MM.1S (cell line): Measurements from ENCODE around the gene PLSCR4.

Experiments
- DNase-seq: peaks from one replicate; pipeline ENCODE4 v3.0.0-alpha.2; 2015
- H2AFZ ChIP-seq: fragments of 300-600 bp; sonication (generic); 2 replicates; pipeline ENCODE4 v1.6.0; 2016; ENCODE audit warnings: antibody characterized with exemption, low read length
- H3F3A ChIP-seq: fragments of 300-600 bp; sonication (generic); 2 replicates; pipeline ENCODE4 v1.6.1; 2016; ENCODE audit warnings: mild to moderate bottlenecking, antibody characterized with exemption, low read length, moderate library complexity, mixed read lengths; ENCODE audit not compliant: insufficient read depth
- H3K27ac ChIP-seq: fragments of 300-600 bp; sonication (generic); 2 replicates; pipeline ENCODE4 v1.5.1; 2016; ENCODE audit warnings: mild to moderate bottlenecking, low read length
- H3K27me3 ChIP-seq: fragments of 300-600 bp; sonication (generic); replicated peaks from 2 replicates; pipeline ENCODE4 v1.6.0; 2016; ENCODE audit warnings: low read length; ENCODE audit not compliant: insufficient read depth
- H3K36me3 ChIP-seq: fragments of 300-600 bp; sonication (generic); replicated peaks from 2 replicates; pipeline ENCODE4 v1.6.1; 2016; ENCODE audit warnings: mild to moderate bottlenecking, low read length, mixed read lengths; ENCODE audit not compliant: insufficient read depth
- H3K4me1 ChIP-seq: fragments of 300-600 bp; sonication (generic); 2 replicates; pipeline ENCODE4 v1.6.1; 2016; ENCODE audit warnings: low read length, mixed read lengths
- H3K4me2 ChIP-seq: fragments of 300-600 bp; sonication (generic); 2 replicates; pipeline ENCODE4 v1.6.0; 2016; ENCODE audit warnings: low read depth, low read length
- H3K4me3 ChIP-seq: fragments of 300-600 bp; sonication (generic); 2 replicates; pipeline ENCODE4 v1.5.1; 2016; ENCODE audit warnings: low read length, mixed read lengths
- H3K79me2 ChIP-seq: fragments of 300-600 bp; sonication (generic); 2 replicates; pipeline ENCODE4 v1.6.1; 2016; ENCODE audit warnings: mixed run types, low read length, mixed read lengths
- H3K9ac ChIP-seq: fragments of 300-600 bp; sonication (generic); 2 replicates; pipeline ENCODE4 v1.6.1; 2016; ENCODE audit warnings: low read length, mixed read lengths
- H3K9me2 ChIP-seq: fragments of 300-600 bp; sonication (generic); replicated peaks from 2 replicates; pipeline ENCODE4 v1.6.1; 2016; ENCODE audit warnings: mild to moderate bottlenecking, low read length, mixed read lengths; ENCODE audit not compliant: insufficient read depth
- H3K9me3 ChIP-seq: fragments of 300-600 bp; sonication (generic); replicated peaks from 2 replicates; pipeline ENCODE4 v1.6.1; 2016; ENCODE audit warnings: mild to moderate bottlenecking, low read length, mixed read lengths; ENCODE audit not compliant: insufficient read depth
- H4K20me1 ChIP-seq: fragments of 300-600 bp; sonication (generic); 2 replicates; pipeline ENCODE4 v1.6.1; 2016; ENCODE audit warnings: mild to moderate bottlenecking, low read length, moderate library complexity, mixed read lengths; ENCODE audit not compliant: insufficient read depth
- EZH2 ChIP-seq: fragments of 300-600 bp; sonication (generic); optimal IDR thresholded peaks from 2 replicates; pipeline ENCODE3; 2017; ENCODE audit warnings: low read depth, mild to moderate bottlenecking, antibody characterized with exemption, low read length, mixed read lengths
- EZH2phosphoT487 ChIP-seq: fragments of 300-600 bp; sonication (generic); IDR thresholded peaks from 2 replicates; pipeline ENCODE4 v1.6.1; 2018; ENCODE audit warnings: antibody characterized with exemption, low read length
- TF ChIP-seq, protein P1 (sequence below): fragments of 300-600 bp; sonication (generic); IDR thresholded peaks from 2 replicates; pipeline ENCODE4 v1.5.1; 2016; ENCODE audit warnings: antibody characterized with exemption, low read length, mixed read lengths

PLSCR4 gene

GRCh38 chr3:146172586-146172985 lies 78.3 kb downstream of the PLSCR4 start:
- Histone ChIP-seq H3K9me3 (no peaks in the 10 kb centered on the region), H2AFZ (no peak overlapping the region), H3K4me1 (no peaks in the 10 kb centered on the region), H3K4me2 (no peak overlapping the region), H3K36me3 (no peaks in the 10 kb centered on the region), H3K4me3 (no peak overlapping the region), H3K9ac (no peak overlapping the region), H3K27ac (no peak overlapping the region), H3K27me3 (no peaks in the 10 kb centered on the region), H3K79me2 (no peaks in the 10 kb centered on the region), H3F3A (no peaks in the 10 kb centered on the region), H4K20me1 (no peaks in the 10 kb centered on the region), H3K9me2 (no peaks in the 10 kb centered on the region)
- no peak for DNase-seq
- TF ChIP-seq EZH2 (no peak), EZH2phosphoT487 (no peak)
- TF ChIP-seq, protein P1, sequence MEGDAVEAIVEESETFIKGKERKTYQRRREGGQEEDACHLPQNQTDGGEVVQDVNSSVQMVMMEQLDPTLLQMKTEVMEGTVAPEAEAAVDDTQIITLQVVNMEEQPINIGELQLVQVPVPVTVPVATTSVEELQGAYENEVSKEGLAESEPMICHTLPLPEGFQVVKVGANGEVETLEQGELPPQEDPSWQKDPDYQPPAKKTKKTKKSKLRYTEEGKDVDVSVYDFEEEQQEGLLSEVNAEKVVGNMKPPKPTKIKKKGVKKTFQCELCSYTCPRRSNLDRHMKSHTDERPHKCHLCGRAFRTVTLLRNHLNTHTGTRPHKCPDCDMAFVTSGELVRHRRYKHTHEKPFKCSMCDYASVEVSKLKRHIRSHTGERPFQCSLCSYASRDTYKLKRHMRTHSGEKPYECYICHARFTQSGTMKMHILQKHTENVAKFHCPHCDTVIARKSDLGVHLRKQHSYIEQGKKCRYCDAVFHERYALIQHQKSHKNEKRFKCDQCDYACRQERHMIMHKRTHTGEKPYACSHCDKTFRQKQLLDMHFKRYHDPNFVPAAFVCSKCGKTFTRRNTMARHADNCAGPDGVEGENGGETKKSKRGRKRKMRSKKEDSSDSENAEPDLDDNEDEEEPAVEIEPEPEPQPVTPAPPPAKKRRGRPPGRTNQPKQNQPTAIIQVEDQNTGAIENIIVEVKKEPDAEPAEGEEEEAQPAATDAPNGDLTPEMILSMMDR, result no peak

DNA sequence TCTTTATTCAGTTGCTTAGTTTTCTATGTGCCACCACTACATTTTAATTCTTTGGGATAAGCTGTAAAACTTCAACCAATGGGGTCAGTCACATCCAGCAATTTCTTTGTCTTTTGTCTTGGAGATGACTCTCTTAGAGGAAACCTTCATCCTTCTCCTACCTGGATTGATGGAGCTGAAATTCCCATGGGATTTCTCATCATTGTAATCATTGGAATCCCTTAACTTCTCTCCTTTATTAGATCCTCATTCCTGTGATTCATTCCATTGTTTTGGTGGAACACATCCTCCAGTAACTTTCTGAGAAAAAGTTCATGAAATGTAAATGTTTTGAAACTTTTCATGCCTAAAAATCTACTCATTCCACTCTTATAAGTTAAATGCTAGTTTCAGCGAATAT lies 80.3 kb downstream of the PLSCR4 start:
- H3F3A ChIP-seq, result no peaks in the 10 kb centered on the region
- H3K4me3 ChIP-seq, result no peak overlapping the region

DNA sequence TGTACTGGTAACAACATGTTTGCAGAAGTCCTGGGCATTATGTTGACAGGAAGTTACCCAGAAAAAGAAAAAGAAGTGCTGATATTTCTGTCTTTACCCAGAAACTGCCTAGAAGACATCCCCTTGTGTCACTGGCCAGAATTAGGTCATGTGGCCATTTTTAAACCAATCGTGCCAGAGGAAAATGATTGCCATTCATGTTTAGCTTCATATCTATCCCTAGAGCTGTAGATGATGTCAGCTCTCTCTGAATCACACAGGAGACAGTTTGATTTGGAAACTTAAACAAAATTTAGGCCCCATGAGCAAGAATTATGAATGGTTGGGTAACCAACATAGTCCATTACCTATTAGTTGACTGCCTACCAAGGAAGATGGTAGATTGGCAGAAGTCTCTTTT lies 81.0 kb downstream of the PLSCR4 start:
- Histone ChIP-seq H3K9ac (no peak overlapping the region), H3F3A (no peaks in the 10 kb centered on the region), H3K79me2 (no peaks in the 10 kb centered on the region), H3K4me2 (no peak overlapping the region), H4K20me1 (no peaks in the 10 kb centered on the region), H3K4me1 (no peaks in the 10 kb centered on the region), H3K27me3 (no peaks in the 10 kb centered on the region), H3K9me3 (no peaks in the 10 kb centered on the region), H3K36me3 (no peaks in the 10 kb centered on the region), H3K9me2 (no peaks in the 10 kb centered on the region), H3K27ac (no peak overlapping the region), H2AFZ (no peak overlapping the region), H3K4me3 (no peak overlapping the region)
- TF ChIP-seq EZH2, result no peak
- TF ChIP-seq EZH2phosphoT487, result no peak
- TF ChIP-seq, protein P1, result no peak
- DNase-seq, result no peak

More for the DNA sequence above, 80.3 kb downstream of the PLSCR4 start:
- TF ChIP-seq EZH2 (no peak), EZH2phosphoT487 (no peak)
- TF ChIP-seq, protein P1, result no peak
- H2AFZ ChIP-seq, result no peak overlapping the region
- H3K27ac ChIP-seq, result no peak overlapping the region
- no peak for DNase-seq
- no peaks in the 10 kb centered on the region for H3K79me2 ChIP-seq
- no peaks in the 10 kb centered on the region for H3K27me3 ChIP-seq
- no peak overlapping the region for H3K4me2 ChIP-seq
- H3K9ac ChIP-seq, result no peak overlapping the region
- H4K20me1 ChIP-seq, result no peaks in the 10 kb centered on the region
- no peaks in the 10 kb centered on the region for H3K9me2 ChIP-seq
- H3K9me3 ChIP-seq, result no peaks in the 10 kb centered on the region
- H3K36me3 ChIP-seq, result no peaks in the 10 kb centered on the region
- no peaks in the 10 kb centered on the region for H3K4me1 ChIP-seq
